Left forelimb (tissue), 1 donor: ENCODE measurements around the gene GALNT10.

ENCODE experiments used
- DNase-seq: peaks from one replicate; pipeline ENCODE4 v3.0.0-alpha.2; 2018; ENCODE audit warnings: low spot score

The GALNT10 gene

DNA sequence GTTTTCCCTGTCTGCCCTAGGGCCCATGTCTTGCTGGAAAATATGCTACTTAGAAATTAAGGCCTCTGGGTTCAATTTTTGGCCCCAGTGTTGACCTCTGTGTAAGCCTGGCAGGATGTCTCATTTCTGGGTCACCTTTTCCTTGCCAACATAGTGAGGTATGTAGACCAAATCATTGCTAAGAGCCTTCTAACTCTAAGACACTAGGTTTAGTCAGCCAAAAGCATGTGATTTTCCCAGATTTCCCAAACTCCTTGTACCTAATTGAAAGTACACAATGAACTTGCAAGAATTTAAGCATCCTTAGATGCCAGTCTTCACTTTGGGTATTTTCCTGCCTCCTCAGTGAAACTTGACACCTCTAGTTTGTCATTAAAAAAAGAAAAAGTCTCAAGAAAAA, 77.0 kb downstream of the GALNT10 start:
- no peak for DNase-seq

DNA sequence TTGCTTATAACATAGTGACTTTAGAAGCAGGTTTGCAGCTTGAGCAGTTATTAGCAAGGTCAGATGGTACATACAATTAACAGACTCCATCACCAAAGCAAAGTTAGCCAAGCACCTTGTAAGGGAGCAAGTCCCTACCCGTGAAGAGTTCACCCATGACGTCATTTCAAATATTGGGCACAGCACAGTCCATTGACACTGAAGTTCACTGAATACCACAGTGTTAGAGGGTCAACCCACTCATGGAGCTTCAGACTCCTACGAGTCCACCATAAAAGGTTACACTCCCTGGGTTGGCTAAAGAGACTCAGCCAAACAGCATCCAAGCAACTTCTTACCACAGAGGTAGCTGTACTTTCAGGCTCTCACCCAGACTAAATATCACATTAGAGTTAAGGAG, 77.5 kb downstream of the GALNT10 start:
- DNase-seq, result no peak

DNA sequence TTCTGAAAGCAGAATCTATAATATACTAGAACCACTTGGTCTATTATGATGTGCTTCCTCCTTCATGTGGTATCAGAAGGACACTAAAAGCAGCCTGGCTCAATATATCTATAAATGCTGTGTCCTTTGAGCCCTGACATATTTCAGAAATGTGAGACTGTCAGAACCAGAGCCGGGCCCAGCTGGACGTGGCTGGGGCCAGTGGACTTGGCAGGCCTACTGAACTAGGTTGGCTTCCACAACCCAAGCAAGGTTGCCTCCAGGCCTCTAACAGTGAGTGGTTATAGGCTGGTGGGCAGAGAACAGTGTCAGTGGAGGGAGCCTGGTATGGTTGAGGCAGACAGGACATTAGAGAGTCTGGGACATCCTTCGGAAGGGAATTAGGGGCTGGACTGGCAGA, 78.9 kb downstream of the GALNT10 start:
- no peak for DNase-seq

DNA sequence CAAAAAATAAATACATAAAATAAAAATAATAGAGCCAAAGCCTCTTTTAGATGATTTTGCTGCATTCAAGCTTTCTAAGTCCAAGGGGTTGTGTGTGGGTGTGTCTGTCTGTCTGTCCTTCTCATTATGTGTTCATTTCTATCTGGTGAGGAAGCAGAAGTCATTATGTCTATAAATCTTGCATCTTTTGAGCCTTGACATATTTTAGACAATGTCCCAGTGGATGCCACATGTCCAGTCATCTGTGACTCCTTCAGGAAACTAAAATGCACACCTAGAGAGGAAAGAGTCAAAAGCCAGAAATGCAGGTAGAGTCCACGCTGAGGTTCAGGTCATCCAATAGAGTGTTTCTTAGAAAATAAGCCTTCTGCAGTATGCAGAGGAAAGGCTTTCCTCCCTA, 80.9 kb downstream of the GALNT10 start:
- no peak for DNase-seq

DNA sequence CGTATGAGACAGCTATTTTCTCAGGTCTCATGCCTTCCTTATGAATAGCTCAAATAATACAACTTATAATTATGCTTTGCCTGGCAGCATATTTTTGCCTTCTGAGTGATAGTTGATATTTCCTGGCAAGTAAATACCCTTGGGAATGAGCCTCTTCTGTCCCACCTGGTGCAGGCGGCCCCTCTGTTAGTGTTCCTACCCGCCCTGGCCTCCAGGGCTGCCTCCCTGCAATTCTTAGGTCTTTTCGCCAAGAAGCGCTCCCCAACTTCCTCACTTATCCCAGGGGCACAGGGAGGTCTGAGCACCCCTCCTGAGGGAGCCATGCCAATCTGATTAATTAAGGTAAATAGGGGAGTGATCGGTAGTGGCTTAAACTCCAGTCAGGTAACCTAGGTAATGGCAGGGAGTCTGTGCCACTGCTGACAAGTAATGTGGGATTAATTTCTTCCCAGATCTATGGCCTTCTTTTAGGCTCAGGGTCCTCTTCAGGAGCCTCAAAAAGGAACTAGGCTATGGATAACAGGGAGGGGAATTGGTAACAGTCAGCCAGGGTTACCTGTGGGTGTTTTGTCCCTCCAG, 81.5 kb downstream of the GALNT10 start:
- DNase-seq, result no peak

DNA sequence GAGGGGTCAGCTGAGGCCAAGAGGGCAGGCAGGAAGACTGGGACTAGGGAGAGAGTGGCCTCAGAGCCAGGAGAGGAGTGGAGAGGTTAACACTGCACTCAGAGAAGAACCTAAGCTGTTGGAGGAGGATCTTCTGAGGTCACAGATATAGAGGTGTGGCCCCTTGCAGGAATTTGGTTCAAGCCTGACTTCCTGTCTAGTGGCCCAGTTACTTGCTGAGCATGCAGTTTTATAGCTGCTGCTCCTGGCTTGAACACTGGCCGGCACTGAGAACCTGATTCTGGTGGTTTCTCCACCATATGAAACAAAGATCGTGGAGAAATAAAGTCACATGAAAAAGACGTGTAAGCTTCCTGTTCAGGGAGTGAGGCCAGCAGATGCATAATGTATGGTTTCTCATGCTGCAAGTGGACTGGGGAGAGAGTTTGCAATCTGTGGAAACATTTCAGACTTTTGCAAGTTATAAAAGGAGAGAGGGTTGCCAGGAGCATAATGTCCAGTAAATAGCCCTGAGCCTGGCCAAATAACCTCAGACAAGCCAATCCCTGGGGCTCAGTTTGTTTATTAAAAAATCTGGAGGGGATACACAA, 82.6 kb downstream of the GALNT10 start:
- DNase-seq, result no peak

DNA sequence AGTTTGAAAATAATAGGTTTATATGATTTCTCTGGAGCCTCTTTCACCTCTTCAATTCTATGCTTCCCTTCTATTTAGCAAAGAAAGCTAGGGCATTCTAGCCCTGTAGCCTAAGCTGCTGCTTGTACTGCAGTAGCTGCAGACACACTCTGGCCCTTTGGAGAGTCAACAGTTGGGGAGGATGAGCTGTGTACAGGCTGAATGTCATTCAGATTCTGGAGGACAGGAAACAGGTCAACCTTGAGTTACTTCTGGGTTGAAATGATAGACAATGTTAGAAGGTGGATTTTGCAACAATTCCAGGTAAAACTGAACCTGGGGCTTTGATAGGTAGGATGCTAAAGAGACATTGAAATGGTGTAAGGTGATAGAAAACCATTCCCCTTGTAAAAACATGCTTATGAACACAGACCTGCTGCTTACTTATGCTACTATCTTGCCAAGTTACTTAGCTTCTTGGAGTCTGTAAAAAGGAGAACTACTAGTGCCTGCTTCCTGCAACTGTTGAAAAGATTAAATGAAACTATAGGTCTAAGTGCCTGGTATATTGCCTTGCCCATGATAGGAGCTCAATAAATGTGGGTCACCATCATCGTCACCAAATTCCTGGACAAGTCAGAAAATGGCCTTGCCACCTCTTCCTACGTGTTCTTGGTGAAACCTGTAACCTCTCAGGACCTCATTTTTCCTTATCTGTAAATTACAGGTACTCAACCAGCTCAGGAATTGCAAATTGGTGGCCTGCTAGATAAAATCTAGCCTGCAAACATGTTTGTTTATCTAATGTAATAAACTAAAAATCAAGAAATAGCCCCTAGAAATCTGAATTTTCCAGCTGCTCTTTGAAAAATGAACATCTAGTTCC, 83.7 kb downstream of the GALNT10 start:
- no peak for DNase-seq

DNA sequence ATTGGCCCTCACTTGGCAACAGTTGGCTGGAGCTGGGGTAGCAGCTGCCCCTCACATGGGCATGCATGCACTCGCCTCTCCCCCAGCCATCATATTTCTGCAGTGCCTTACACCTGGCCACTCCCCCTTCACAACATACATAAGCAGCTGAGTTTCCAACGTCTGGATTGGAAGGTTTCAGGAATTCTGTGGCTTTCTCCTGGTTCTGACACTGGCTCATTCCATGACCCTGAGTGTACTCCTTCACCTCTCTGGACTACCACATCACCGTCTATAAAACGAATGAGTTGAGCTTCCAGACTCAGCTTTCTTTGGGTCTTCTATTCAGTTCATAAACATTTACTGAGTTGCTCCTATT, 84.3 kb downstream of the GALNT10 start:
- DNase-seq, result no peak

DNA sequence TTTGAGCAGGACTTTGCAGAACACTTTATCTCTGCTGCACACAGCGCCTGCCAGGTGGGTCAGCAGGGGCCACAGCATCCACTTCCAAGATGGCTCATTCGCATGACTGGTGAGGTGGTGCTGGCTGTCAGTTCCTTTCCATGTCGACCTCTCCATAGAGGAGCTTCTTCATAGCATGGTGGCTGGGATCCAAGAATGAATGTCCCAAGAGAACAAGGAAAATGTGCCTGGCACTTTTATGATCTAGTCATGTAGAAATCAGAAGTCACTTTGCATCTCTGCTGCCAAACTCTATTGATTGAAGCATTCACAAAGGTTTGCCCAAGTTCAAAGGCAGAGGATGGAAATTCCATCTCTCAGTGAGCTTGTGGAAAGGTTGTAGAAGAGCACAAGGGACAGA, 85.0 kb downstream of the GALNT10 start:
- no peak for DNase-seq

DNA sequence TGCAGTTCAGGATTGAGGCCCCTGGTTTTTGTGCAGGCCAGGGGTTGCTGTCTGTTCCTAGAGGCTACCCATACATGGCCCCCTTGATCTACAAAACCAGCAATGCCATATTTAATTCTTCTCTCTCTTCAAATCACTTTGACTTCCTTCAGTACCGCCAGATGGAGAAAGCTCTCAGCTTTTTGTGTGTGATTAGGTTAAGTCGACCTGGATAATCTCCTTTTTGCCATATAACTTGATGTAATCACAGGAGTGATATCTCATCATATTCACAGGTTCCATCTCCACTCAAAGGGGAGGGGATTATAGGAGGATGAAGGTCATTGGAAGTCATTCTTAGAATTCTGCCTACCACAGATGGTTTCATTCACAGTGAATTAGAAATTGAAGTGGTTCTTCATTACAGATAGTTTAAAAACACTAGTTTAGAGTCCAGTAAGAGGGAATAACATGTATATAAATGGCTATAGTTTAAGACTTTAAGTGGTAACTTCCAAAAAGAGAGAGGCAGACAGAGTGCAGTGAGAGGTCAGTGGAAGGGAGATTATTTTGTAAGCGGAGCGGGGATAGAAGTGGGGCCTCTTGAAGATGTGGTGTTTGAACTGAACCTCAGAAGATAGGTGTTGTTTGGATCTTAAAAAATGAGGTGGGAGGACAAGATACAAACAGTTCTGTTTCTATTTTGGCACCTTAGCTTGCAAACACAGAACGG, 85.9 kb downstream of the GALNT10 start:
- DNase-seq, result no peak

DNA sequence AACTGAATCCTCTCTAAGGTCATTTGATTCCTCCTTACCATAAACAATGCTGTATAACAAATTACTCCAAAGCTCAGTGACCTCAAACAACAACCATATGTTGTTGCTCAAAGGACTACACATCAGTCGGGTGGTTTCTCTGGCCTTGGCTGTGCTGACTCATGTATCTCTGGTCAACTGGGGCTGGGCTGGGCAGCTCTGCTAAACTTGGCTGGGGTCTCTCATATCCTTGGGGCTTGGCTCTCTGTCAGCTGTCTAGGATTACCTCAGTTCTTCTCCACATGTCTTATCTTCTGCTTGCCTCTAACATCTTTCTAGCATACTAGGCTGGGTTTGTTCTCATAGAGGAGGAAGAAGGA, 86.4 kb downstream of the GALNT10 start:
- peak; percentile 74 for DNase-seq

DNA sequence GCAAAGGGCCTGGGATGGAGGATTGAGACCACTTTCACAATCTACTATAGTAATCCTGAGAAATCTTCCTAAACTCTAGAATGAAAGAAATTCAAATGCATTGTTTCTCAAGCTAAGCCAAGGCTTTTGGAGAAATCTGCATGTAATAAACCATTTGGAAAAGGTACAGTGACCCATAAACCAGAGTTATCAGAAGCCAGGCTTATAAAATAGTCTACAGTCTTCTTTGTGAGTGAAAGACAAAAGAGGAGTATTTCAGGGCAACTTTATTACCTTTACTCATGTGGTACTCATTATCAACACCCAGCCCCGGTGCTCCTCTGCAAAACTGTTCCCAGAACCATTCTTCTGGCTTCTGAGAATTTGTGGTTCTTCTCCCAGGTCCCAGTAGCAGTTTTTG, 87.0 kb downstream of the GALNT10 start:
- no peak for DNase-seq

DNA sequence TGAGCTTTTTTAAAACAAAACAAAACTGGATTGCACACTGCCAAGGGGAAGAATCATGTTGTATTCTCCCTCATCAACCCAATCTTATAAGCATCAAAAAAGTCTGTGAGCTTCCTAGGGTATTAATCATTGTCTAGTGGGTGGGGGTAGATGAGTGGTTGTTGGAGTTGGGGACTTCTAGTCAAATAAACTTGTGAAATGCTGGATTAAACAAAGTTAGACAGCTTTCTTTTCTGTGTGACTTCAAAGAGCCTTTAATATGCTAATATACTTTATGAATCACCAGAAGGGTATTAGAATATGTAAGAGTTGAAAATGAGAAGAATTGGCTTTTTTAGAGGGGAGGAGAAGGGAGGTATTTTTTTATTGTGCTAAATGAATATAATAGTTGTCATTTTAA, 87.7 kb downstream of the GALNT10 start:
- DNase-seq, result no peak

DNA sequence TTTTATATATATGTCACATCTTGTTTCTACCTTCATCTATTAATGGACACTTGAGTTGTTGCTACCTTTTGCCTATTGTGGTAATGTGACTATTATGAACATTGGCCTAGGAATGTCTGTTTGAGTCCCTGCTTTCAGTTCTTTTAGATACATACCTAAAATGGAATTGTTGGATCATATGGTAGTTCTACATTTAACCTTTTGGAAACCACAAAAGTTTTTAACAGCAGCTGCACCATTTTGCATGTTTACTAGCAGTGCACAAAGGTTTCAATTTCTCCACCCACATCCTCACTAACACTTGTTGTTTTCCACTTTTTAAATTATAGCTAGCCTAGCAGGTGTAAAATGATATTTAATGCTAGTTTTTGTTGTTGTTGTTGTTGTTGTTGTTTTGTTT, 88.4 kb downstream of the GALNT10 start:
- no peak for DNase-seq

DNA sequence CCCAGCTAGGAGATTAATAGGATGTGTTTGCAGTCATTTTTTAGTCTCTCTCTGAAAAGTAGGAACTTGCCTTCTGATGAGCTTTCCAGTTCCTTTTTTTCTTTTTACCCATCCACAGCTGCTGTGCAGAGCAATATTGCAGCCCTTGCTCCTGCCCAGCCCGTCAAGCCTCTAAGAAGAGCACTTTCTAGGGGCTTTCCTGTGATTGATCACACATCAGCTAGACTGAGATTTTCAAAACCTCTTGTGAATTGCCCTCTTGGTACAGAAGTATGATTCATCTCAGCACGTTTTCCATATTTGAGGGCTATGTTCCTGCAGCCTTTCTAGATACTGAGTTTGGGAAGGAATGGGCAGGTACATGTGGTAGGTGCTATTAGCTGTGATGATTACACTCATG, 93.9 kb downstream of the GALNT10 start:
- DNase-seq, result no peak

DNA sequence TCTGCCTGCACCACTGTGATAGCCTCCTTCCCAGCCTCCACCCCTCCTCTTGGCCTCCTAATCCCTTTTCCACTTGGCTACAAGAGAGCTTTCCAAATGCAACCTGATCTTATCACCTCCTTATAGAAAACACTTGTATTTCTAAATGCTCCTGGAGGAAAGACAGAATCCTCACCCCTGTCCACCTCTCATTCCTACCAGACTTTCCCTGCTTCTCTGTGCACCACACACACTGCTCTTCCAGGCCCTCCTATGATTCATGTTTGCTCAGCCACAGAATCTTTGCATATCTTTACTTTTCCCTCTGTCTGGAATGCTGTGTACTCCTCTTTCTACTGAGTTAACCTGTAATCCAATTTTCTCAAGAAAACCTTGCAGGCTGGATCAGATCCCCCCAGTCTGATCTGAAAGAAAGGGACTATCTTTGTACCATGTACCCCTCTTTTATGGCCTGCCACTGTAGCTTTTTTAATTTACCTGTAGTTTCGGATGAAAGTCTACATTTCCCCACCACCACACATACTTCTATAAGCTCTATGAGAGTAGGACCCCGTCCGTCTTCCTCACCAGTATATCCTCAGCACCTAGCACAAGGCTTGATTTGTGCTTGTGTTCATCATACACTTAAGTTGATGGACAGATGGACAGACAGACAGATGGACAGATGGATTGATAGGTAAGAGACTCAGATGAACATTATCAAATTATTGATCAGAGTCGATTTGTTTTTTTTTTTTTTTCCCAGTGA, 95.3 kb downstream of the GALNT10 start:
- DNase-seq, result no peak

DNA sequence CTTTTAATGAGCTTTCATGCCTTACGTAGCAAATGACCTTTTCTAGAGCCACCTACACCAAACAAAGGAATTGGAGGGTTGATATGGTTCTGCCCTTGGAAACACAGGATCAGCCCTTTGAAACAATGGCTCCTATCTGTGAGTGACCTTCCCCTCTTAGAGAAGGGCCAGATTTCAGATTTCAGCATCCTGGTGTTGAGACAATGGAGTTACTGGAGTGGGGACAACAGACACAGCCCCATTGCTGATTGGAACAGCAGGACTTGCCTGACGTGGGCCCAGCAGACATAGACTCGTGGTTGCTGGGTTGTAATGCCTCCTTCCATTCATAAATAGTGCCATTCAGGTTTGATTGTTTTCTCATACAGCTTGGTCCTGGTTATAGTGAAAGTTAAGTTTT, 96.0 kb downstream of the GALNT10 start:
- DNase-seq, result no peak

DNA sequence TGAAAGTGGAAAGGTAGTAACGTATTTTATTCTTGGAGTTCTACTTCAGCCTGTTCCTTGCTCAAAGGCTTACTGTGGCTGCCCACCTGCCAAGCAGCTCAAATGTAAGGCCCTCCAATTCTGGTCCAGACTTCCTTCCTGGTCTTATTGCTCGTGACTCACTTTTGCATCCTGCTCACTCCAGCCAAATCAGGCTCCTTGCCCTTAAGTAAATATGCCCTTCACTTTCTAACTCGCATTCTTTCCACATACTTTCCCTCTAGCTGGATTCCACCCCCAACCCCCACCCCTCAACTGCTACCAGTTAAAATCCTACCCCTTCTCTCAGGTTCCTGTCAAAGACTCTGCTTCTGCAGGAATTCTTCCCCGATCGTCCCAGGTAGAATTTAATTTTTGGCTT, 96.6 kb downstream of the GALNT10 start:
- no peak for DNase-seq

DNA sequence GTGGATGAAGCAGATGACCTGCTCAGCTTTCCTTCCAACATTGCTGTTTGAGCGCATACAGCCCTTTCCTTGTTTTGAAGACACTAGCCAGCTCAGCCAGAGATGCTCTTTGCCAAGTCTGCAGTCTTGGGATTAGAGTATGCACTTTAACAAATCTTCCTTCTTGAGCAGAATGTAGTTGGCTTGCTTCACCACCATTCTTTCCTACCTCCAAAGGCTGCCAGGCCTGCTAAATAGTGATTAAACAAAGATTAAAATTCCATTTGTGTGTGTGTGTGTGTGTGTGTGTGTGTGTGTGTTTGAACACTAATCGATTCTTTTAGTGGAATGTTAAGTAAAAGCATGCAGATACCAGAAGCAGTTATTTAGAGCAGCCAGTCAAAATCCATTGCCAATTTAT, 97.6 kb downstream of the GALNT10 start:
- no peak for DNase-seq

DNA sequence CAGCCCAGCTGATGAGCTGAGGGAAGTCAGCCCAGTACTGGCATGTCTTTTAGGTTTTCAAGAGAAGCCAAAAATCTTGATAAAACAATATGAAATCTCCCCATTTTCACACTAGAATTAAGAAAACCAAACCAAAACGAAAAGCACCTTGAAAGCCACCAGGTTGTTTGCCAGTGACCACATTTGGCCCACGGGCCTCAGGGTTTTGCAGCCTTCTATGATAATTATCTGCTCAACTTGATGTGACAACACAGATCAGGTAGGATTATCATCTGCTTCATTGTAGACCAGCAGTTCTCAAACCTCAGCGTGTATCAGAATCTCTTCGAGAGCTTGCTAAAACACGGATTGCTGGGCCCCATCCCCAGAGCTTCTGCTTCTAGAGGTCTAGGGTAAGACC, 101.4 kb downstream of the GALNT10 start:
- no peak for DNase-seq

DNA sequence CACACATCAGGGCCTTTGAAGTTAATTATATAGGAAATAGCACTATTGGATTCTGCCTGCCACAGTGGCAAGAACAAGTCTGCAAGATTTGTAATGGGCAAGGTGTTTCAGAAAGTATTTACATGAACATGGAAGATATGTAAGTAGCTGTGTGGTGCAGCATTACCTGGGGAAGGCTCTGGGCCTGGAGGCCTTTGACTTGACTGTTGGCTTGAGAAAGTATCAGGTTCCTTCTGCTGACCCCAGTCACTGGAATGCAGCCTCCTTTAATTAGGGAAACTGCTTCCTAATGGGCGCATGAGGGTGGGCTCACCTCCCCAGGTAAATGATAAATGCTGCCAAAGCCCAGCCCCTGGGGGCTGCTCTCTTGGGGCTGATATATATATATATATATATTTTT, 102.7 kb downstream of the GALNT10 start:
- DNase-seq, result no peak

DNA sequence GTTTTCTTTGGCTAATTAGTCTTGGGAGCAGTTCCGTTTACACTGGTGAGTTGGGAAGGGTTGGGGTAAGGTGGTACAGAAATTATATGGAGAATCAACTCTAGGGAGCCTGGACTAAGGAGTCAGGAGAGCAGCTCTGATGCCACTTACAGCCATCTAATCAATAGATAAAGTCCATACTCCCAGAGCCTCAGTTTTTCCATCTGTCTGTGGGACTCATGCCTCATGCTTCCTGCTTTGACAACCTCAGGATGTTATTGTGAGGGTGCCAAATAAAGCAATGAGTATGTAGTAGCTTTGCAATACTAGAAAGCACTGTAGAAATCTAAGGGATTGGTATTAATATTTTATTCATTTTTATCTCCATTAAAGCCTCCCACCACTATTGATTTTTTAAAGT, 105.0 kb downstream of the GALNT10 start:
- no peak for DNase-seq
